ENCODE measurements around the gene MGAT4C. TPM values are rescaled to one million over a fixed set of nuclear protein-coding genes. Genes with fewer than 3 reads are reported as not detected.

MGAT4C gene
- total RNA-seq, 2 experiments from 2014 or later = not detected

GRCh38 chr12:85996280-85996679, 259.9 kb downstream of the MGAT4C start:
- ChIA-PET POLR2A (no interaction called here), CTCF (no interaction called here)
- H3K4me1 Mint-ChIP-seq (ENCODE audit: low read depth) = no peaks in the 10 kb centered on the region
- H3K27ac Mint-ChIP-seq = no peak overlapping the region
- ATAC-seq (no peak), DNase-seq (no peak)
- no peaks in the 10 kb centered on the region for H3K27me3 Mint-ChIP-seq (ENCODE audit: low read depth)
- peaks cover 8% of the 10 kb centered on the region for H3K9me3 Mint-ChIP-seq (ENCODE audit: insufficient read depth)
- no peaks in the 10 kb centered on the region for H3K36me3 Mint-ChIP-seq (ENCODE audit: low read depth)
- no peak overlapping the region for H3K4me3 Mint-ChIP-seq

GRCh38 chr12:85993746-85994145, 262.4 kb downstream of the MGAT4C start:
- CTCF ChIA-PET = no interaction called here
- POLR2A ChIA-PET = no interaction called here
- no peak overlapping the region for H3K4me3 Mint-ChIP-seq

DNA sequence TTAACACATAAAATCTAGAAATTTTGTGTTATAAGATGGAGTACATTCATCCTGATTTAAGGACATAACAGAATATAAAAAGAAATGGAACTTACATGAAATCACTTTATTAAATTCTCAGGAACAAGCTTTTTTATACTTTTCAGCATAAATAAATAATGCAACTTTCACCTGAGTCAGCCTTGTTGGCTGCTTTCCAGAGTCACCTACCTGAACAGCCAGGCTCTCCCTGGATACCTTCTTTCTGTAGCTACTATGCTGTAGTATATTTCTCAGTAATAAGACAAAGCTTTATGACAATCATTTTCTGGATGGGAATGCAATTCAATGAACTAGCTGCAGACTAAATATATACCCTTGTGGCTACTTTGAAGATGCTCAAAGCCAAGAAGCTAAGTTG, 270.2 kb downstream of the MGAT4C start:
- CTCF ChIA-PET = no interaction called here
- no peaks in the 10 kb centered on the region for H3K27me3 Mint-ChIP-seq (ENCODE audit: low read depth)

More at GRCh38 chr12:85993746-85994145, 262.4 kb downstream of the MGAT4C start:
- Mint-ChIP-seq H3K4me1 (ENCODE audit: low read depth) (no peaks in the 10 kb centered on the region), H3K27me3 (ENCODE audit: low read depth) (no peaks in the 10 kb centered on the region), H3K27ac (no peak overlapping the region), H3K9me3 (ENCODE audit: insufficient read depth) (peaks cover 6% of the 10 kb centered on the region), H3K36me3 (ENCODE audit: low read depth) (no peaks in the 10 kb centered on the region)
- ATAC-seq (no peak), DNase-seq (no peak)

DNA sequence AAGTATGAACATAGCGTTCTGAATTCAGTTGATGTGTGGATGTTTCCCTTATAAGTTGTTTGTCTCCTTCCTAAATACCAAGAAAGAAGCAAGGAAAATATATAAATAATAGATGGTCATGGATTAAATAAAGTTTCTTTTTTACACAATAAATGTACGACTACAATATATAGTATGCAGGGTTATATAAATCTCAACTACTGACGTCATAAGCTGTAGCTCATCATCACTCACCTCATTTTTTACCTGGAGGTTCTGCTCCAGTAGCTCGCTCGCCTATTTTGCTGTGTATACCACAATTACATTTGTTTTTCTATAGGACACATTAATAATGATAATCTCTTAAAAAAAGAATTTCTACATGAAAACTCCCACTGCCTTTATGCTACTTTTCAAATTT, 272.6 kb downstream of the MGAT4C start:
- CTCF ChIA-PET = no interaction called here
- Mint-ChIP-seq H3K27me3 (ENCODE audit: low read depth) (no peaks in the 10 kb centered on the region), H3K9me3 (ENCODE audit: insufficient read depth) (peaks cover 5% of the 10 kb centered on the region), H3K4me1 (ENCODE audit: low read depth) (no peaks in the 10 kb centered on the region), H3K36me3 (ENCODE audit: low read depth) (no peaks in the 10 kb centered on the region), H3K4me3 (no peak overlapping the region), H3K27ac (no peak overlapping the region)
- POLR2A ChIA-PET = no interaction called here
- DNase-seq (no peak), ATAC-seq (no peak)

More for the DNA sequence above, 270.2 kb downstream of the MGAT4C start:
- DNase-seq = no peak
- POLR2A ChIA-PET = no interaction called here
- Mint-ChIP-seq H3K9me3 (ENCODE audit: insufficient read depth) (peaks cover 5% of the 10 kb centered on the region), H3K4me3 (no peak overlapping the region), H3K36me3 (ENCODE audit: low read depth) (no peaks in the 10 kb centered on the region), H3K4me1 (ENCODE audit: low read depth) (no peaks in the 10 kb centered on the region), H3K27ac (no peak overlapping the region)
- no peak for ATAC-seq

- POLR2A ChIA-PET = no interaction called here
These were observed 276.6 kb downstream of the MGAT4C start for GRCh38 chr12:85979641-85980040.

DNA sequence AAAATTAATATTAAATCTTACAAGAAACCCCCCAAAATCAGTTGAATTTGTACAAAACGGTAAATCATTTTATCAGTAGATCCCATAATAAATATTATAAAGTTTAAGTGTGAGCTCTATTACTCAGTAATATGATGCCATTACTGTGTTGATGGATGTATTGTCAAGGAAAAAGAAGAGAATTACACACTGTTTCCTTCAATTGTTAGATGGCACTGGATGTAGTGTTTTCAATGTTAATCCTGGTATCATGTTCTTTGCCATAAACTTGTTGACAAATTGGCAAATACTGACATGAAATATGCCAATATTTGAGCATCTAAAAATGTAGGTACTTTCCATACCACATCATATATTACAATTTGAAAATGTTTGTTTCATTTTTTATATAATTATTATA, 280.5 kb downstream of the MGAT4C start:
- POLR2A ChIA-PET = no interaction called here
- no peaks in the 10 kb centered on the region for H3K36me3 Mint-ChIP-seq (ENCODE audit: low read depth)
- H3K27ac Mint-ChIP-seq = no peak overlapping the region
- ATAC-seq (no peak), DNase-seq (no peak)
- H3K4me1 Mint-ChIP-seq (ENCODE audit: low read depth) = no peaks in the 10 kb centered on the region
- no peaks in the 10 kb centered on the region for H3K9me3 Mint-ChIP-seq (ENCODE audit: insufficient read depth)
- H3K4me3 Mint-ChIP-seq = no peak overlapping the region
- H3K27me3 Mint-ChIP-seq (ENCODE audit: low read depth) = no peaks in the 10 kb centered on the region
- CTCF ChIA-PET = no interaction called here

More at GRCh38 chr12:85979641-85980040, 276.6 kb downstream of the MGAT4C start:
- ATAC-seq = no peak
- no peaks in the 10 kb centered on the region for H3K9me3 Mint-ChIP-seq (ENCODE audit: insufficient read depth)
- no peak overlapping the region for H3K4me3 Mint-ChIP-seq
- no peak overlapping the region for H3K27ac Mint-ChIP-seq
- no peaks in the 10 kb centered on the region for H3K27me3 Mint-ChIP-seq (ENCODE audit: low read depth)
- no peaks in the 10 kb centered on the region for H3K36me3 Mint-ChIP-seq (ENCODE audit: low read depth)
- DNase-seq = no peak
- no peaks in the 10 kb centered on the region for H3K4me1 Mint-ChIP-seq (ENCODE audit: low read depth)
- CTCF ChIA-PET = no interaction called here

DNA sequence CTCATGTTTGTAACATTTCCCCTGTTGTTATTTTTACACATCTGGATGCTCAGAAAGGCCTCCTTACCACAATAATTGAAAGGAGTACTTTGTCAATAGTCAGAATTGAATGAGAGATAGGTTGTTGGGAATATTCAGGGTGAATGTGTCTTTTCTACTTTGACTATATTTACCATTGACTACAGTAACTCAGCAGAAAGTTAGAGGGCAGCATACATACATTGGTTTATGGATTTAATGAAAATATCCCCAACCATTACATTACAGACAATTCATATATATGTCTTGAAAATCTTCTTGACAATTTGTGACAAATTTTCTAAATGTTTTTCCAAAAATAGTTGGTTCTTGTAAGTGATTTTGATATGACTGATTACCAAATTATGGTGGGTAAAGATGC, 284.4 kb downstream of the MGAT4C start:
- no peaks in the 10 kb centered on the region for H3K27me3 Mint-ChIP-seq (ENCODE audit: low read depth)
- H3K4me3 Mint-ChIP-seq = no peak overlapping the region
- DNase-seq (no peak), ATAC-seq (no peak)
- H3K9me3 Mint-ChIP-seq (ENCODE audit: insufficient read depth) = no peaks in the 10 kb centered on the region
- H3K27ac Mint-ChIP-seq = no peak overlapping the region
- CTCF ChIA-PET = no interaction called here
- no peaks in the 10 kb centered on the region for H3K36me3 Mint-ChIP-seq (ENCODE audit: low read depth)
- POLR2A ChIA-PET = no interaction called here
- no peaks in the 10 kb centered on the region for H3K4me1 Mint-ChIP-seq (ENCODE audit: low read depth)

DNA sequence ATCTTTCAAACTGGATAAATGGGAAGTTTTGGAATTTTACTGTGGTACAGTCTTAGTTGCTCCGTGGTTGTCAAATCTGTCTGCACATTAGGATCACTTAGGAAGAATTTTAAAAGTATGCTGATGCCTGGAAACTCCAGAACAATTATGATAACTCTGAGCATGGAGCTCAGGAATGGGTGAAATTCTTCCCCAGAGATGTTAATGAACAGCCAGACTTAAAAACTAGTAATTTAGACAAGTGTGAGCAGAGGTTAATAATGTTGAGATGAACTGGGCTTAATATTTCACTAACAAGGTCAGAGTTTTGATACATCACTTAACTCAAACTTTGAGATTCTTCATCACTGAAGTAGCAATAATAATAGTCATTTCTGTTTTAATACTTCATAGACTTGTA, 287.6 kb downstream of the MGAT4C start:
- Mint-ChIP-seq H3K4me1 (ENCODE audit: low read depth) (no peaks in the 10 kb centered on the region), H3K27me3 (ENCODE audit: low read depth) (no peaks in the 10 kb centered on the region), H3K4me3 (no peak overlapping the region), H3K36me3 (ENCODE audit: low read depth) (no peaks in the 10 kb centered on the region), H3K27ac (no peak overlapping the region), H3K9me3 (ENCODE audit: insufficient read depth) (no peaks in the 10 kb centered on the region)
- CTCF ChIA-PET = no interaction called here
- ATAC-seq (no peak), DNase-seq (no peak)
- POLR2A ChIA-PET = no interaction called here

GRCh38 chr12:85963326-85963725, 292.9 kb downstream of the MGAT4C start:
- DNase-seq (no peak), ATAC-seq (no peak)
- no peak overlapping the region for H3K27ac Mint-ChIP-seq
- no peak overlapping the region for H3K4me3 Mint-ChIP-seq
- CTCF ChIA-PET = no interaction called here
- POLR2A ChIA-PET = no interaction called here
- no peaks in the 10 kb centered on the region for H3K9me3 Mint-ChIP-seq (ENCODE audit: insufficient read depth)
- no peaks in the 10 kb centered on the region for H3K27me3 Mint-ChIP-seq (ENCODE audit: low read depth)
- H3K36me3 Mint-ChIP-seq (ENCODE audit: low read depth) = no peaks in the 10 kb centered on the region
- H3K4me1 Mint-ChIP-seq (ENCODE audit: low read depth) = no peaks in the 10 kb centered on the region

GRCh38 chr12:85956081-85956480, 300.1 kb downstream of the MGAT4C start:
- no peaks in the 10 kb centered on the region for H3K27me3 Mint-ChIP-seq (ENCODE audit: low read depth)
- H3K36me3 Mint-ChIP-seq (ENCODE audit: low read depth) = no peaks in the 10 kb centered on the region
- ATAC-seq (no peak), DNase-seq (no peak)
- ChIA-PET CTCF (no interaction called here), POLR2A (no interaction called here)
- no peaks in the 10 kb centered on the region for H3K4me1 Mint-ChIP-seq (ENCODE audit: low read depth)
- no peaks in the 10 kb centered on the region for H3K9me3 Mint-ChIP-seq (ENCODE audit: insufficient read depth)
- no peak overlapping the region for H3K4me3 Mint-ChIP-seq
- H3K27ac Mint-ChIP-seq = no peak overlapping the region

DNA sequence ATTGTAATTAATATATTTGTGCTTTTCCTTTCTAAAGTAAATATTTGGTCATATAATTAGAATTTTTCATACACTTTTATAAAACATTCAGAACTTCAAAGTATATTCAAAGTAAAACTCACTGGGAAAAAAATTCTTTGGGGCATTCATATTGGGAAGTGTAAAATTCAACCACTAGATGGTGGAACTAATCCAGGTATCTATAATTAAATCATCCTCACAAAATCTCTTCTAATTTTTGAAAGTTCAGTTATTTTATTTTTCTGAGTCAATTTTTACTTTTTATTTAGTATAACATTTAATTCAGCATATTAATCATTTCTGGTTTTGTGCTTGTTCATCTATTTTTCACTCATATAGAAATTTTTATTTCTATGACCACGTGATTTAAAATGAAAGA, 301.1 kb downstream of the MGAT4C start:
- no peak for ATAC-seq

GRCh38 chr12:85951823-85952222, 304.4 kb downstream of the MGAT4C start:
- Mint-ChIP-seq H3K4me3 (no peak overlapping the region), H3K4me1 (ENCODE audit: low read depth) (no peaks in the 10 kb centered on the region), H3K27me3 (ENCODE audit: low read depth) (no peaks in the 10 kb centered on the region), H3K9me3 (ENCODE audit: insufficient read depth) (peaks cover 3% of the 10 kb centered on the region), H3K36me3 (ENCODE audit: low read depth) (no peaks in the 10 kb centered on the region), H3K27ac (no peak overlapping the region)
- ChIA-PET CTCF (interaction anchor here (1.0 kb wide), 1 partner anchor 34 kb away, joined by 3 read pairs; no protein-coding TSS in a partner anchor), POLR2A (no interaction called here)
- DNase-seq (no peak), ATAC-seq (no peak)

More for the DNA sequence above, 301.1 kb downstream of the MGAT4C start:
- ChIA-PET CTCF (interaction anchor here (0.6 kb wide), 1 partner anchor 115 kb away, joined by 3 read pairs; no protein-coding TSS in a partner anchor), POLR2A (no interaction called here)
- no peaks in the 10 kb centered on the region for H3K9me3 Mint-ChIP-seq (ENCODE audit: insufficient read depth)
- no peaks in the 10 kb centered on the region for H3K36me3 Mint-ChIP-seq (ENCODE audit: low read depth)
- no peaks in the 10 kb centered on the region for H3K4me1 Mint-ChIP-seq (ENCODE audit: low read depth)
- DNase-seq = no peak
- no peak overlapping the region for H3K4me3 Mint-ChIP-seq
- no peaks in the 10 kb centered on the region for H3K27me3 Mint-ChIP-seq (ENCODE audit: low read depth)
- H3K27ac Mint-ChIP-seq = no peak overlapping the region

DNA sequence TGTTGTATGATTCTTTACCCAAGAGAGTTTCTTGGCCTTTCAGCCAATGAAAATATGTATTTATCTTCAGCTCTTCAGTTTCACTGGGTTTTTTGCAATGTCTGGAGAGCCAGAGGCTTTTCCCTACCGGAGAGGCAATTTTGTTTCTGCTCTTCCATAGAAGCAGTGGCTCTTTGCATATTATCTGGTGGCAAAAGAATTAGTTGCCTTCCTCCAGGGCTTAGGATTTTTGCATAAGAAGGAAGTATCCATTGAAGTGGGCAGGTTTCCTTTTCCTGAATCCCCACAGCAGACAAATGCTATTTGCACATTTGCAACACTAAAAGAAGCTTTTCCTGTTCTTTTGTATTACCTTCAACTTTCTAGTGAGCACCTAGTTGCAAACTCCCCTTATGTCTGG, 306.9 kb downstream of the MGAT4C start:
- Mint-ChIP-seq H3K27ac (no peak overlapping the region), H3K9me3 (ENCODE audit: insufficient read depth) (peaks cover 12% of the 10 kb centered on the region), H3K27me3 (ENCODE audit: low read depth) (no peaks in the 10 kb centered on the region)

More for the DNA sequence above, 306.9 kb downstream of the MGAT4C start:
- ChIA-PET CTCF (no interaction called here), POLR2A (no interaction called here)
- DNase-seq (no peak), ATAC-seq (no peak)
- no peaks in the 10 kb centered on the region for H3K36me3 Mint-ChIP-seq (ENCODE audit: low read depth)
- H3K4me1 Mint-ChIP-seq (ENCODE audit: low read depth) = no peaks in the 10 kb centered on the region
- no peak overlapping the region for H3K4me3 Mint-ChIP-seq

Data from activated CD8-positive, alpha-beta T cell treated with anti-CD3 and anti-CD28 coated beads, Interleukin-2, amount 10 ng/mL, durations not matched to agents 7 days and 5 days (primary cell).